Activated T-cell treated with anti-CD3 and anti-CD28 coated beads for 4 hours (primary cell): ENCODE data around the gene GPATCH4.
A peak's percentile ranks its signal among the peaks of the same experiment; 100 is the strongest.
"Not testable (repeated sequence)": the region's sequence is repeated elsewhere in the genome, so short reads cannot be mapped to it uniquely, and the experiment has no call there.

Source experiments
- DNase-seq: peaks from one replicate; pipeline ENCODE4 v3.0.0-alpha.2; 2020

GPATCH4 gene

DNA sequence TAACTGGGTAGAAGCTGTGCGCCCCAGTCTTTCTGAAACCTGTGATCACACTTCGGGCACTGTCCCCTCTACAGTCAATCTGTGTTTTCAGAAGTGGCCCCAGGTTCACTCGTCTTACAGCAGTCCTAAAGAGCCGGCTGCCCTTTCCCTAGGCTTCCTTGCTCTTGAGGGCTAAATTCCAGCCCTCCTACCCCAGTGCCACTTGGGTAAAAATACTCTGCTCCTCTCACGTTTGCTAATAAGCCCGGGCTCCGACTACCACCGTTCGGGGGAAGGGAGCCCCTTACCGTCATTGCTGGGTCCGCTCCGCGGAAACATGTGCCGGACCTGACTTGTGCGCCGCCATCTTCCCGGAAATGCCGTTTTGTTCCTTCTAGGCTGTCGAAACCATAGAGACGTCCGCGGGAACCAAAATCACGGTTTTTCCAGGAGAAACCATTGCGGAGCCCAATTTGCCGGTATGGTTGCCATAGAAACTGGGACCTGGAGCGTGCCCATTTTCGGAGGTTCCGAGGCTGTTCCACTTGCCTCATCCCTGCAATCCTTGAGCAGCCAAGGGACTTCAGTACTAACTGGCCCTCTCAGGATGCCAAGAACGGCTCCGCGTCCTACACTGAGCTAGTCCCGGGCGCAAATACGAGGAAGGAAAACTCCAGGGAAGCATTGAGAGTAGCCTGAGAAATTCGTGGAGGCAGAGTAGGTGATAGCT is at the start of gene GPATCH4:
TSS of gene GPATCH4 (minus strand) at position 358 of the 709 bp plus-strand sequence.
- peak; percentile 67 for DNase-seq

DNA sequence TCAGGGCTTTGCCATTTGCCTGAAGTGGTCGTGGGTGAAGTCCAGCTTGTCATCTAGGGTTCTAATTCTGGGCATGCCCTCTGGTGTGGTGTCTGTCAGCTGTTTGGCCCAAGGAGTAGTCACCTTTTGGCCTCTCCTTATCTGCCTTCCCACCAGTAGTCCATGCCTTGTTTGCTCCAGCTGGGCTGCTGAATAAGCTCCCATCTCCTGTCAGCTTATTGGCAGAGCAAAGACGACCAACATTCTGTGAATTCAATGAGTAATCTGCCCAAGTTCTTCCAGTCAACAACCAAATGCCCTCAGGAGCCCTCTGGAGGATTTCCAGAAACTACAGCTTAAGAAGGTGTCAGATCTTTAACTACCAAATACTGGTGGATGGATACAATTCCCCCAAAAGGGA is 47.7 kb upstream of the GPATCH4 start:
- no peak for DNase-seq

DNA sequence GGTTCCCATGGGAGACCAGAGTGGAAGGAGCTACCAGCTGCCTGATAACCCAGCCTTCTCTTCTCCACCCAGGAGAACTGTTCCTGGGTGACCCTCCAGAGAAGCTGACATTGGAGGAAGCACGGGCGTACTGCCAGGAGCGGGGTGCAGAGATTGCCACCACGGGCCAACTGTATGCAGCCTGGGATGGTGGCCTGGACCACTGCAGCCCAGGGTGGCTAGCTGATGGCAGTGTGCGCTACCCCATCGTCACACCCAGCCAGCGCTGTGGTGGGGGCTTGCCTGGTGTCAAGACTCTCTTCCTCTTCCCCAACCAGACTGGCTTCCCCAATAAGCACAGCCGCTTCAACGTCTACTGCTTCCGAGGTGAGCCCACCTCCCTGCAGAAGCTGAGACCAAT is 47.2 kb upstream of the GPATCH4 start:
- no peak for DNase-seq

DNA sequence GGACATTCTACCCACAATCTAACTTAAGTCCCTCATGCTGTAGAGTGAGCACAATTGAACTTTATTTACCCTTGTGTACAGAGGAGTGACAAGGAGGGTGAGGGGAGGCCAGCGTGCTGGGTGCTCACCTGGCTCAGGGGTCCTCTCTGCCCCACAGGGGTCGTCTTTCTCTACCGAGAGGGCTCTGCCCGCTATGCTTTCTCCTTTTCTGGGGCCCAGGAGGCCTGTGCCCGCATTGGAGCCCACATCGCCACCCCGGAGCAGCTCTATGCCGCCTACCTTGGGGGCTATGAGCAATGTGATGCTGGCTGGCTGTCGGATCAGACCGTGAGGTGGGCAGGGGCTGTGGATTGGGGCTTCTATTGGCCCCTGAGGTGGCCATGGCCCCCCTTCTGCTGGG is 46.1 kb upstream of the GPATCH4 start:
- DNase-seq, result no peak

DNA sequence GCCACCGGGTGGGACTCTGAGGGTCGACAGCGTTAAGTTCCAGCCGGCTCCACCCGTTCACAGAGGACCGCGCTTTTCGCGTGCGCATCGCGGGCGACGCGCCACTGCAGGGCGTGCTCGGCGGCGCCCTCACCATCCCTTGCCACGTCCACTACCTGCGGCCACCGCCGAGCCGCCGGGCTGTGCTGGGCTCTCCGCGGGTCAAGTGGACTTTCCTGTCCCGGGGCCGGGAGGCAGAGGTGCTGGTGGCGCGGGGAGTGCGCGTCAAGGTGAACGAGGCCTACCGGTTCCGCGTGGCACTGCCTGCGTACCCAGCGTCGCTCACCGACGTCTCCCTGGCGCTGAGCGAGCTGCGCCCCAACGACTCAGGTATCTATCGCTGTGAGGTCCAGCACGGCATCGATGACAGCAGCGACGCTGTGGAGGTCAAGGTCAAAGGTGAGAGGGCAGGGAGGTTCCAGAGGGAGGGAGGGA is 45.5 kb upstream of the GPATCH4 start:
- no peak for DNase-seq

DNA sequence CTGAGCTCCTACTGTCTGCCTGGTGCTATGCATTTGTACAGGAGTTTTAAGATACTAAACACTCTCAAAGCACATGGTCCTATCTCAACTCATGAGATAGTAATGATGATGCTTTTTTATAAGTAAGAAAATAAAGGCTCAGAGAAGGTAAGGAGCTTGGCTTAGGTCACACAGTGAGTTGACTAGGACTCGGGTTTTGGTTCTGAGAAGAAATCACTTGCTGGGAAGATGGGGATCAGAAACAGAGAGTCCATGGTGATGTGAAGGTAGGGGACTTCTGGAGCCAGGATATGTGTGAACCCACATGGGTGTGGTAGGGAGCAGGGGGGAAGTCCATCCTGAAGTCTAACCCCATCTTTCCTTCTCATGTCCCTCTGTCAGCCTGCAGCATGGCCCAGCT is 44.4 kb upstream of the GPATCH4 start:
- no peak for DNase-seq

DNA sequence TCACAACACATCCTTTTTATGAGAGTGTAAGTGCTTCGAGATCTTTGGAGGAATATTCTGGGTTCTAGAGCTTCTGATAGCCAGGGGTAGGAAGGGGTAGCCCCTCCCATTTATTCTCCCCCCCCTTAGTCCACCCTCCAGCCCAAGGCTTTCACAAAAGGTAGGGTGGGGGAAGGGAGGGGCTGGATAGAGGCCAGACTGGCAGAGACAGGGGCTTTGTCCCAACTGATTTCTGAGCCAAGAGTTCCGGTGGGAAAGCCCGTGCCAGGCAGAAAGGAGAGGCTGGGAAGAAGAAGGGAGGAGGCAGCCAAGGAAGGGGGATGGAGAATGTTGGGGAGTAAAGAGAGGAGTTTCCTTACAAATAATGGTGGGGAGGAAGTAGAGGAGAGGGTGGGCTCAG is 43.8 kb upstream of the GPATCH4 start:
- no peak for DNase-seq

DNA sequence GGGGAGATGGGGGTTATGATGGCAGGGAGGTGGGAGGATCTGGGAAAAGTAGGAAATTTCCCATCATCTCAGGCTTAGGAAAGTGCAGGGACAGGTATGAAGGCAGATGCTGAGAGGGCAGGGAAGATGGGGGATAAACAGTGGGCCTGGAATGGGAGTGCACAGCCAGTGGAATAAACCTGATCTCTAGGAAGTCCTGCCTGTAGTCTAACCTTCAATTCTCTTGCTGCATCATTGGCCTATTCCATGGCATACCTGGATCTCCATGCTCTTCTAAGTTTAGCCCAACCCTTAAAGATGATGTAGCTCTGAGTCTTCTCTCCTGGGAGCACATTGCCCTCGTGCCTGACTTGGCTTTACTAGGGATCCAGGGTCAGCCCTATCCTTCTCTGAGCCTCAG is 43.4 kb upstream of the GPATCH4 start:
- no peak for DNase-seq

DNA sequence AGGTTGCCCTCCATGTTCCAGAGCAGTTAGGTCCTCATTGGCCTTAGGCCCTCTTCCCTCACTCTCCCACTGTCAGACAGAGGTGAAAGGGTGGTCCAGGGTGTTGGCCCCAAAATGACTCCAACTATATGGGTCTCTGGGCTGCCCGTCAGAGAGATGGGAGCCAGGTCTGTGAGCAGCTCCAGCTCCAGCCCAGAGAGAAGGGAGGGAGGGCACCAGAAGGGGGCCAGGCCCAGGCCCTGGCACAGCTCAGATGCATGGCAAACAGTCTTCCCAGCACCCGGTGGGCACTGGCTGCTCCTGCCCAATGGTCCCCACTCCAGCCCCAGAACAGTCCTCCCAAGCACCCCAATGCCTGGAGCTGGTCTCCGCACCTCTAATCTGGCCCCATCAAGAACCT is 42.9 kb upstream of the GPATCH4 start:
- no peak for DNase-seq

DNA sequence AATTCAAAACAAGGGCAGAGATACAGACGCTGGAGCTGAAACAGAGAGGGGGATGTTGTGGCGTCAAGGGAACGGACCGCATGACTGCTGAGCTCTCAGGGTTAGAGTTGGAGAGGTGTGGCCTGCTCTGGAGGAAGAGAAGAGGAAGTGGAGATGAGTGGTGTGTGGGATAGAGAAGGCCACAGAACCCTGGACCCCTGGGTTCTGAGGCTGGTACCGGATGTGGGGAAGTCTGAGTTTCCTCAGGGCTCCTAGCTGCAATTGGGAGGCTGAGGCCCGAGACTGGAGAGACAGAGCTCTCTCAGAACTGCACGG is 42.5 kb upstream of the GPATCH4 start:
- DNase-seq, result no peak

DNA sequence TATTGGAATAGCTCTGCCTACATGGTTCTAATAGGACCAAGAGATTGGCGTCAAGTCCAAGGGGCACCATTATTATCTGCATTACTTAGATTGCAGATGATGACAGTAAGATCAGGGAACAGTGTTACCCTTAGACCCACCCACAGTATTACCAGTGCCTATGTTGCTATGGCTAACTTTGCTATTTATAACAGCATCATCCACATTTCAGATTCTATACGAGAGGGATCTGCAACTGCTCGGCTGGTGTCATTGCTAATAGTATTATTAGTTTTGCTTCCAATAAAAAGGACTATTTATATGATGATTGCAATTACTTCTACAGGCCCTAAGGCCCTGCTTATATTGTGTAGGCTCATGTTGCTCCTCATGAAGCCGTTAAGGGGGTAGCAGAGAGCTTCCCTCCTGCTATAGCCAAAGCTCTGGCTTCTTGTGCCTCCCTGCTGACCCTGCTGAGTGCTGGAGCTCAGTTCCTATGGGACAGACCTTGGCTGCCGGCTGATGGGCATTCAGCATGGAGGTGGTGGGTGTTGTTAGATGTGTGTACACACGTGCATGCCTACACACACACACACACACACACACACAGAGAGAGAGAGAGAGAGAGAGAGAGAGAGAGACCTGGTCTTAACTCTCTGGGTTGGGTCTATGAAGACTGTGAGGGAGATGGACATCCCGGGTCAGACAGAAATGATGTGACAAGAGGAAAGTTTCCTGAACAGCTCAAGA is 41.9 kb upstream of the GPATCH4 start:
- no peak for DNase-seq

DNA sequence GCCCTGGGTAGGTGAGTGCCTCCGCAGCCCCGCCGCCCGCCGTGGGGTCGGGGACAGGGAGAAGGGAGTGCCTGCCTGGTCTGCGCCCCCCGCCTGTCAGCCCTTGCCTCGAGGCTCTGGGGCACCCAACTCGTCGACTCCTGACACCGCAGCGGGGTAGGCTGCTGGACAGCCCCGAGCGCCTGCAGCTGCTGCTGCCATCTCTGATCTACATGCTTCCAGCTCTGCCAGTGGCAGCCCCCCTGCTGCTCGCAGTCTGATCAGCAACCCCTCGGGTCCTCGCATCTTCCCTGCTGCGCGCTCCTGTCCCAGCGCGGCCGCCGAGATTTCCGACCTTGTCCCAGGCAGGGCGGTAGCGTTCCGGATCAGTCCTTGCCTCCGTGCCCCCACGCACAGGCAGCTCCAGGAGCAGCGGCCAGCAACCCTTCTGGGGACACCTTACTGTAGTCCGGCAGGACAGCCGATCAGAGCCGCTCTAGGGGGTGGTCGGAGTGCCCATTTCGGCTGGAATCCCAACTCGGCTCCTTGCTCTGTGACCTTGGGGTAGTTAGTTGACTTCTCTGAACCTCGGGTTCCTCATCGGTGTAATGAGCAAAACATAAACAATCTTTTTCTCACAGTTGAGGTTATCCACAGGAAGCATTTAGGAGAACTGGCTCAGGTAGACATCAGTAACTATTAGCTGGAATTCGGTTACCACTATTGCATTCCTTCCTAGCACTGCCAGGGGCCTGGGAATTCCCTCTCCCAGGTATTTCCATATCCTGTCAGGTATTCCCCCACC is 41.2 kb upstream of the GPATCH4 start:
- no peak for DNase-seq

DNA sequence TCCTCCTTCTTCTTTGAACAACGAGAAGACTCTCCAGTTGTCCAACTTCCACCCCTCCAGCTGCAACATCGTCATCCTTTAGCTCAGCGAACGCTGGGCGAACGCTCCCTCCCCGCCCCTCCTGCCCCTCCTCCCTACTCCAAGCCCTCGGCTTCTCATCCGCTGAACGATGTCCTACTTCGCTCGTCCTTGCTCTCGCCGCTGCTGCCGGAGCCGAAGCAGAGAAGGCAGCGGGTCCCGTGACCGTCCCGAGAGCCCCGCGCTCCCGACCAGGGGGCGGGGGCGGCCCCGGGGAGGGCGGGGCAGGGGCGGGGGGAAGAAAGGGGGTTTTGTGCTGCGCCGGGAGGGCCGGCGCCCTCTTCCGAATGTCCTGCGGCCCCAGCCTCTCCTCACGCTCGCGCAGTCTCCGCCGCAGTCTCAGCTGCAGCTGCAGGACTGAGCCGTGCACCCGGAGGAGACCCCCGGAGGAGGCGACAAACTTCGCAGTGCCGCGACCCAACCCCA is 40.5 kb upstream of the GPATCH4 start, which contains the start of gene BCAN:
TSS of gene BCAN (plus strand) at position 357 of the 504 bp plus-strand sequence. CDS start 3,938 bp downstream, outside the sequence.
- no peak for DNase-seq

DNA sequence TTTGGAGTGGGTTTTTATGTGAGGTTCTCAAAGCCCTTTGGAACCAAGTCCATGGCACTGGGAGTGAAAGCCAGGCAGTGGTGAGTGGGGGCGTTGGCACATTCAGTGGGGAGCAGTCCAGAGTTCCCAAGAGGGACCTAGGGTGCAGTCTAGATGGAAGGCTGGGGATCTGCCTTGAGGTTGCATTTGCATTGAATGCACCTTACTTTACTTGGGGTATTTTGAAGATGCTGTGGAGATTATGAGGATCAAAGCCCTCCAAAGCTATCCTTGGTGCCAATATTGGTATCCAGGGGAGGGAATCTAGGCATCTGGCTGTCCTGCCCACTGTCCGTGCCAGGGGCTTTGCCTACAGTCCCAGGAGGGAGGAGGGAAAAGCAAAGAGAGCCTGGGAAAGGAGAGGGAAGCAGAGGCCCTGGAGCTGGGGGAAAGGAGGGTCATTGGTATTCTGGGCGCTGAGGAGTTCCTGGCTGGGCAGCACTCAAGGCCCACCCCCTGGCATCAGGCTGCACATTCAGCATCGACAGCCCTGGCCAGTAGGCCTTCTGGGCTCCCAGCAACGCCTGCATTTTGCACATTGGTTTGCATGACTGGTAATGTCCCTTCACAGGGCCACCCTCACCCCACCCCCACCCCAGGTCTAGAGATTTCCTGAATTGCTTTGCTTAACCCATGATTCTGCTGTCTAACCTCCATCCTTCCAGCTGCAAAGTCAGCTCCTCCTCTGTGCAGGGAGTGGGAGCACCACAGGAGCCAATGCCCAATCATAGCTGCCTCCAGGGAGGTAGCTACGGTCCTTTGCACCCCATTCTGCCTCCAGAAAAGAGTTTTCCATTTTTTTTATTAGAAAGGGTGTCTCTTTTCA is 39.8 kb upstream of the GPATCH4 start:
- no peak for DNase-seq

DNA sequence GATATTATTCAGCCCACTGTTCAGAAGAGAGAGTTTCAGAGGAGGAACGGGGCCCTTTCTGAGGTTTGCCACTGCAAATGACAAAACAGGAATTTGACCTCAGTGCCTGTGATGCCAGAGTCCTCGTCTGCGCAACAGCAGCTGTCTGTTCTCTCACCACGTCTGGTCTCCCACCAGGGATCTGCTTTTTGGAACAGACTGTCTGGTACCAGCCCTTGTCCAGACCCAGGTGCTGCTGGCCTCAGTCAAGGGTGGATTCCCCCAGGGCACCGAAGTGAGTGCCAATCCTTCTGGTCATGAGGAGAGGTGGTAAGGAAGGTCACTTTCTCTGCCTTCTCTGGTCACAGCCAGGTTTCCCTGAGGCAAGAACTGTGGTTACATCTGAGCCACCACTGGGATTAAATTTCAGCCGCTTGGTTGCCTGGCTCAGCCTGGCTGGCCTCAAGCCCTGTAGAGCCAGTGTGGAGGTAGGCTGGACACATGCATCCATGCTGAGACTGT is 38.4 kb upstream of the GPATCH4 start:
- no peak for DNase-seq

DNA sequence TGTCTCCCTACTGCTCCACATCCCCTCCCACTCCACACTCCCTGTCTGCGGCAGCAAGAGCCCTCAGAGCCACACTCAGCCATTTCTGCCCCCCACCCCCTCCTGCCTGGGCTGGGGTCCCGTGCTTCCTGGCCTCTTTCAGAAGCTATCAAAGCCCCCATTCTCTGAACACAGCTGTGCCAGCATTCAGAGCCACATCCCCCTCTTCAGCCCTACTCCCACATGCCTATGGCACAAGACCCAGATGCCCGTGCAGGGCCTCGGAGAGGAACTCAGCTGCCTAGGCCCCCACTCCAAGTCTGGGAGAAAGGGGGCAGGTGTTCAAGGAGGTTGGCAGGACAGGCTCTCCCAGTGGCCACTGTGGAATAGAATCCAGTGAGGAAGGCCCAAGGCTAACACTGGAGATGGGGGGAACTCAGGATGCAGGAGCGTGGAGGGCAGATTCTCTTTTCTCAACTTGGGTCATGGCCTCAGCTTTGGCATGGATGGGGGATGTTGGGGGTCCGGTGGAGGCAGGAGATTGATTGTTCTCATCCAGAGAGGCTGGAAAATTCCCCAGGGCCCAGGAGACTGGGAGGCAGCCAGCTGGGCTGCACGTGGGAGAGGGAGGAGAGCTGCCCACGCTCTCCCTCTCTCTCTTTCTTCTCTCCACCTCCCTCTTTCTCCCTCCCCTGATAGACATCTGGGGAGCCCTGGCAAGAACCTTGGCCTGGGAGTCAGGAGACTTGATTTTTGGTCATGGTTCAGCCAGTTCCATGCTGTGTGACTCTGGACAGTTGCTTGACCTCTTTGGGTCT is 37.1 kb upstream of the GPATCH4 start:
- no peak for DNase-seq

DNA sequence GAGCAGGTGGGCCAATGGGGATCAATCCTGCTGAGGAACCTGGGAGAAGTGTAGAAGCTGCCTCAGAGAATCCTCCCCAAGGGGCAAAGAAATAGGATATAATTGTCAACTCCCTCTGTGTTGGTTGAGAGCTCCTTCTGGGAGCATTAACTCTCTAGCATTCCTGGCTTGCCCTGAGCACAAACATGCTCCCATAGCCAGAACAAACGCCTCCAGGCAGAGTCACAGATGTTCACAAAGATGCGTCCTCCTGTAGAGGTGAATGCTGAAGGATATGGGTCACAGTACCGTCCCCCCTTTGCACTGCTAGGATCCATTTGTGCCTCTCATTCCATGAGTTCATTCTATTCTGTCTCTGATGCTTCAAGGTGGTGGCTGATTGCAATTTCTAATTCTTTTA is 31.1 kb upstream of the GPATCH4 start:
- DNase-seq, result no peak

DNA sequence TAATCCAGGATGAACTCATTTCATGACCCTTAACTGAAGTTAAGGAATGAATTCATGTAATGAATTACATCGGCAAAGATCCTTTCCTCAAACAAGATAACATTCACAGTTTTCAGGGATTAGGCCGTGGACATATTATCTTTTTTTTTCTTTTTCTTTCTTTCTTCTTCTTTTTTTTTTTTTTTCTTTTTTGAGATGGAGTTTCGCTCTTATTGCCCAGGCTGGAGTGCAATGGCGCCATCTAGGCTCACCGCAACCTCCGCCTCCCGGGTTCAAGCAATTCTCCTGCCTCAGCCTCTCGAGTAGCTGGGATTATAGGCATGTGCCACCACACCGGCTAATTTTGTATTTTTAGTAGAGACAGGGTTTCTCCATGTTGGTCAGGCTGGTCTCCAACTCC is 29.9 kb upstream of the GPATCH4 start:
- not testable (repeated sequence) for DNase-seq

DNA sequence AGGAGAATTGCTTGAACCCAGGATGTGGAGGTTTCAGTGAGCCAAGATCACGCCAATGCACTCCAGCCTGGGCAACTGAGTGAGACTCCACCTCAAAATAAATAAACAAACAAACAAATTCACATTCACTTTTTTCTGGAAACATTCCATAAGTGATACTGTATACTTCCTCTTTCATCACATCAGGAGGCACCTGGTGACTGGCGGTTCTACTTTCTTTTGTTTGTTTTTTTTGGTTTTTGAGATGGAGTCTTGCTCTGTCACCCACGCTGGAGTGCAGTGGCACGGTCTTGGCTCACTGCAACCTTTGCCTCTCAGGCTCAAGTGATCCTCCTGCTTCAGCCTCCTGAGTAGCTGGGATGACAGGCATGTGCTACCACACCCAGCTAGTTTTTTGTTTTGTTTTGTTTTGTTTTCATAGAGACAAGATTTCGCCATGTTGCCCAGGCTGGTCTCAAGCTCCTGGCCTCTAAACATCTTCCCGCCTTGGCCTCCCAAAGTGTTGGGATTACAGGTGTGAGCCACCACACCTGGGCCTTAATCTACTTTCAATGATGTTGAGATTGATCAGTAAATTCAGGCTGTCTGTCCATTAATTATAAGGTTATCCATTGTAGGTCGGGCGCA is 28.7 kb upstream of the GPATCH4 start:
- no peak for DNase-seq

DNA sequence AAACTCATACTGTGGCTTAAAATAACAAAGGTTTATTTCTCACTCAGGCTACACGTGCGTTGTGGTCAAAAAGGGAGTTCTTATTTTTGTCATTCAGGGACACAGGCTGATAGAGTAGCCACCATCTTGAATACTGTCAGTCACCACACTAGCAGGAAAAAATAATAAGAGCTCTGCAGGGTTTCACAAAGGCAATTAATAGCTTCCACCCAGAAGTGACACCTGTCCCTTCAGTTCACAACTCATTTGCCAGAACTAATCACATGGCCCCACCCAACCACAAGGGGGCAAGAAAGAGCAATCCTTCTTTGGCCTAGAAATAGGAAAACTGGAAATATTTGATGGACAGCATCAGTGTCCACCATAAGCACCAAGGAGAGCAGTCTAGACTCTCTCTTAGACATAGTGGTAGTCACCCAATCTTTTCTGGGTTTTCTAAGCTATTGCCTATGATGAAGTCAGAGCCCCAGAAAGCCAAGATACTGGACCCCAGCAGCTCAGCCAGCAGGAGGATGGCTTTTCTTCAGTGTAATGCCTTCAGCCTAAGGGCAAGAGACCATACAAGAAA is 26.1 kb upstream of the GPATCH4 start:
- no peak for DNase-seq

DNA sequence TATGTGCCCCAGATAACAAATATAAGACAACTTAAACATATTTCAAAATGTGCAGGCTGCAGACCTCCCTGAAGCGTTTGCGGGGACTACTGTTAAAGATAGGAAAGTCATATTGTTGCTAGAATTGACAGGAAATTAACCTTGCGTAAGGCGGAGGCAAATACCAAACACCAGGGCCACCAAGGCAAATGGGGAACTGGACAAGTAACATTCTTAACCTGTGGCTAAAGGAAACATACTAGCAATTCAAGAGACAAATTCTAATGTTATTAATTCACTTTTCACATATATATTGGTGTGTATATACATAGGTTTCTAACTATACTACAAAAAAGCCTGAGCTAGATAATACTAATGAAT is 24.8 kb upstream of the GPATCH4 start:
- no peak for DNase-seq
